Ovary (tissue), 3 donors: ENCODE results near the gene NSMCE3.

Experiments used
- CTCF ChIP-seq, 3 donors: fragments of 450-650 bp in 2 of 3; fragments of 200-600 bp in 1 of 3; IDR thresholded peaks; one replicate each; pipeline versions ENCODE4 v1.5.1 to v1.8.0; 2016 to 2022; ENCODE audit warnings: antibody characterized with exemption in 3 of 3, mild to moderate bottlenecking in 1 of 3
- POLR2A ChIP-seq: fragments of 450-650 bp; IDR thresholded peaks from one replicate; pipeline ENCODE4 v1.6.1; 2017; ENCODE audit warnings: antibody characterized with exemption, mild to moderate bottlenecking, moderate library complexity
- donor health status: DM: no; HTN: no; CAD: no.

- TF ChIP-seq CTCF (IDR thresholded peaks at IDR 0.05) (no peak), POLR2A (no peak)
Measured at GRCh38 chr15:29299331-29299730, 29.7 kb upstream of the NSMCE3 start.
